Stimulated activated CD4-positive, alpha-beta T cell treated with anti-CD3 and anti-CD28 coated beads, Interleukin-1b, Interleukin-23, amount 100 ng/mL, for 4 hours (primary cell): Measurements from ENCODE around the gene UCP3.

Experiments used
- DNase-seq, 2 donors: peaks; one replicate each; pipeline ENCODE4 v3.0.0-alpha.2; 2020; ENCODE audit warnings: low read depth in 2 of 2

Gene UCP3

GRCh38 chr11:74018331-74019005 lies 9.6 kb upstream of the UCP3 start:
- DNase-seq = no peak

GRCh38 chr11:74017631-74018030 lies 8.7 kb upstream of the UCP3 start:
- no peak for DNase-seq

- DNase-seq = no peak
Observed at GRCh38 chr11:74015919-74016684, 7.2 kb upstream of the UCP3 start.

GRCh38 chr11:74014880-74015279 lies 6.0 kb upstream of the UCP3 start:
- DNase-seq = no peak

- no peak for DNase-seq
Observed at GRCh38 chr11:74013141-74013540, 4.3 kb upstream of the UCP3 start.

GRCh38 chr11:74012074-74012809 lies 3.4 kb upstream of the UCP3 start:
- no peak for DNase-seq

GRCh38 chr11:74011360-74012073 lies 2.6 kb upstream of the UCP3 start:
- no peak for DNase-seq

- no peak for DNase-seq
Observed at GRCh38 chr11:74010306-74011300, 1.7 kb upstream of the UCP3 start.

GRCh38 chr11:74009675-74010305 lies 905 bp upstream of the UCP3 start:
- DNase-seq = no peak

GRCh38 chr11:74009230-74009547 lies 304 bp upstream of the UCP3 start:
- DNase-seq = no peak

GRCh38 chr11:74007691-74008372 lies 1.1 kb downstream of the UCP3 start:
- DNase-seq = no peak

GRCh38 chr11:74006743-74007304 lies 2.1 kb downstream of the UCP3 start:
- no peak for DNase-seq

- no peak for DNase-seq
Observed at GRCh38 chr11:74005721-74006517, 3.0 kb downstream of the UCP3 start.

- DNase-seq = peak; percentile 53 to 69
Observed at GRCh38 chr11:74004759-74005615, 3.9 kb downstream of the UCP3 start.

- no peak for DNase-seq
Observed at GRCh38 chr11:74004046-74004695, 4.7 kb downstream of the UCP3 start.

- no peak for DNase-seq
Observed at GRCh38 chr11:74002832-74003231, 6.1 kb downstream of the UCP3 start.

GRCh38 chr11:74001822-74002286 lies 7.0 kb downstream of the UCP3 start:
- DNase-seq = no peak
